ENCODE measurements around the gene EGLN2.
"Not testable (repeated sequence)": the region's sequence is repeated elsewhere in the genome, so short reads cannot be mapped to it uniquely, and the experiment has no call there.

Gene EGLN2

GRCh38 chr19:40777937-40778705, 20.9 kb upstream of the EGLN2 start, which contains the start of gene RAB4B:
RAB4B (plus strand) TSS chr19:40778247; CDS start chr19:40778376, 129 bp downstream.
- H3K27ac ChIP-seq, result peak within 1 kb of the TSS; percentile 98
- H3K9me3 ChIP-seq (ENCODE audit: severe bottlenecking), result no peaks in the 10 kb centered on the region
- no peaks in the 10 kb centered on the region for H3K27me3 ChIP-seq (ENCODE audit: insufficient read depth, low read depth, severe bottlenecking)
- H3K36me3 ChIP-seq, result no peaks in the 10 kb centered on the region
- DNase-seq, result peak; percentile 100
- TF ChIP-seq, protein P1, sequence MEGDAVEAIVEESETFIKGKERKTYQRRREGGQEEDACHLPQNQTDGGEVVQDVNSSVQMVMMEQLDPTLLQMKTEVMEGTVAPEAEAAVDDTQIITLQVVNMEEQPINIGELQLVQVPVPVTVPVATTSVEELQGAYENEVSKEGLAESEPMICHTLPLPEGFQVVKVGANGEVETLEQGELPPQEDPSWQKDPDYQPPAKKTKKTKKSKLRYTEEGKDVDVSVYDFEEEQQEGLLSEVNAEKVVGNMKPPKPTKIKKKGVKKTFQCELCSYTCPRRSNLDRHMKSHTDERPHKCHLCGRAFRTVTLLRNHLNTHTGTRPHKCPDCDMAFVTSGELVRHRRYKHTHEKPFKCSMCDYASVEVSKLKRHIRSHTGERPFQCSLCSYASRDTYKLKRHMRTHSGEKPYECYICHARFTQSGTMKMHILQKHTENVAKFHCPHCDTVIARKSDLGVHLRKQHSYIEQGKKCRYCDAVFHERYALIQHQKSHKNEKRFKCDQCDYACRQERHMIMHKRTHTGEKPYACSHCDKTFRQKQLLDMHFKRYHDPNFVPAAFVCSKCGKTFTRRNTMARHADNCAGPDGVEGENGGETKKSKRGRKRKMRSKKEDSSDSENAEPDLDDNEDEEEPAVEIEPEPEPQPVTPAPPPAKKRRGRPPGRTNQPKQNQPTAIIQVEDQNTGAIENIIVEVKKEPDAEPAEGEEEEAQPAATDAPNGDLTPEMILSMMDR (IDR thresholded peaks at IDR 0.05; ENCODE audit: low read depth, low read length), result no peak
- H3K4me3 ChIP-seq (ENCODE audit: low read depth, low read length), result peak within 1 kb of the TSS; percentile 73

- H3K36me3 ChIP-seq, result no peaks in the 10 kb centered on the region
- peak overlapping the region; percentile 73 for H3K4me3 ChIP-seq (ENCODE audit: low read depth, low read length)
- H3K27ac ChIP-seq, result peak overlapping the region; percentile 68
- no peak for DNase-seq
- H3K27me3 ChIP-seq (ENCODE audit: insufficient read depth, low read depth, severe bottlenecking), result no peaks in the 10 kb centered on the region
- TF ChIP-seq, protein P1 (IDR thresholded peaks at IDR 0.05; ENCODE audit: low read depth, low read length), result no peak
- H3K9me3 ChIP-seq (ENCODE audit: severe bottlenecking), result no peaks in the 10 kb centered on the region
These were observed 20.2 kb upstream of the EGLN2 start for GRCh38 chr19:40778706-40779284.

- TF ChIP-seq, protein P1 (IDR thresholded peaks at IDR 0.05; ENCODE audit: low read depth, low read length), result no peak
- H3K4me3 ChIP-seq (ENCODE audit: low read depth, low read length), result no peak overlapping the region
- DNase-seq, result no peak
- no peaks in the 10 kb centered on the region for H3K9me3 ChIP-seq (ENCODE audit: severe bottlenecking)
- H3K27ac ChIP-seq, result no peak overlapping the region
- no peaks in the 10 kb centered on the region for H3K36me3 ChIP-seq
- no peaks in the 10 kb centered on the region for H3K27me3 ChIP-seq (ENCODE audit: insufficient read depth, low read depth, severe bottlenecking)
These were observed 18.4 kb upstream of the EGLN2 start for GRCh38 chr19:40780582-40780981.

- DNase-seq, result no peak
- Histone ChIP-seq H3K36me3 (no peaks in the 10 kb centered on the region), H3K9me3 (ENCODE audit: severe bottlenecking) (no peaks in the 10 kb centered on the region), H3K4me3 (ENCODE audit: low read depth, low read length) (no peak overlapping the region), H3K27me3 (ENCODE audit: insufficient read depth, low read depth, severe bottlenecking) (no peaks in the 10 kb centered on the region), H3K27ac (no peak overlapping the region)
- TF ChIP-seq, protein P1 (IDR thresholded peaks at IDR 0.05; ENCODE audit: low read depth, low read length), result no peak
These were observed 17.9 kb upstream of the EGLN2 start for GRCh38 chr19:40781140-40781539.

DNA sequence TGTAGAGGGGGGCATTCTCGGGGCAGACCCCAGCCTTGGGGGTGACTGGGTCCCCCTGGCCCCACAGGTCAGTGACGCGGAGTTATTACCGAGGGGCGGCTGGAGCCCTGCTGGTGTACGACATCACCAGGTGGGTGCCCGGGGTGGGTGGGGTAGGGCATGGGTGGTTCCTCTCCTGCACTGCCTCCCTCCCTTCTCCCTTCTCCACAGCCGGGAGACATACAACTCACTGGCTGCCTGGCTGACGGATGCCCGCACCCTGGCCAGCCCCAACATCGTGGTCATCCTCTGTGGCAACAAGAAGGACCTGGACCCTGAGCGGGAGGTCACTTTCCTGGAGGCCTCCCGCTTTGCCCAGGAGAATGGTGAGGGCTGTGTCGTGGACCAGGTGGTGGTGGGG, 15.3 kb upstream of the EGLN2 start:
- DNase-seq, result no peak
- TF ChIP-seq, protein P1 (IDR thresholded peaks at IDR 0.05; ENCODE audit: low read depth, low read length), result no peak
- Histone ChIP-seq H3K36me3 (no peaks in the 10 kb centered on the region), H3K27me3 (ENCODE audit: insufficient read depth, low read depth, severe bottlenecking) (no peaks in the 10 kb centered on the region), H3K4me3 (ENCODE audit: low read depth, low read length) (no peak overlapping the region), H3K9me3 (ENCODE audit: severe bottlenecking) (no peaks in the 10 kb centered on the region), H3K27ac (no peak overlapping the region)

GRCh38 chr19:40784146-40784545, 14.8 kb upstream of the EGLN2 start:
- H3K4me3 ChIP-seq (ENCODE audit: low read depth, low read length); H3K27me3 ChIP-seq (ENCODE audit: insufficient read depth, low read depth, severe bottlenecking); H3K9me3 ChIP-seq (ENCODE audit: severe bottlenecking); H3K27ac ChIP-seq; DNase-seq; H3K36me3 ChIP-seq: not testable (repeated sequence)
